Karpas-422 (cell line): ENCODE data around the gene GOLGA6L7. TPM values are rescaled to one million over a fixed set of nuclear protein-coding genes. Genes with fewer than 3 reads are reported as not detected.
A peak's percentile ranks its signal among the peaks of the same experiment; 100 is the strongest.
"Not testable (repeated sequence)": the region's sequence is repeated elsewhere in the genome, so short reads cannot be mapped to it uniquely, and the experiment has no call there.

Source experiments
- DNase-seq: peaks from one replicate; pipeline ENCODE4 v3.0.0-alpha.2; 2015
- H2AFZ ChIP-seq: fragments of 200-600 bp; sonication (generic); 2 replicates; pipeline ENCODE4 v1.6.1; 2014; ENCODE audit warnings: antibody characterized with exemption, low read length, mixed read lengths
- H3K27ac ChIP-seq: fragments of 200-600 bp; sonication (generic); 2 replicates; pipeline ENCODE4 v1.5.1; 2014; ENCODE audit warnings: mild to moderate bottlenecking, low read length, moderate library complexity
- H3K27me3 ChIP-seq: fragments of 200-600 bp; sonication (generic); 2 replicates; pipeline ENCODE4 v1.6.1; 2014; ENCODE audit warnings: low read length, mixed read lengths
- H3K36me3 ChIP-seq: fragments of 200-600 bp; sonication (generic); 2 replicates; pipeline ENCODE4 v1.6.1; 2014; ENCODE audit warnings: low read length, mixed read lengths; ENCODE audit not compliant: insufficient read depth
- H3K4me1 ChIP-seq: fragments of 200-600 bp; sonication (generic); 2 replicates; pipeline ENCODE4 v1.6.1; 2014; ENCODE audit warnings: mild to moderate bottlenecking, low read length, mixed read lengths
- H3K4me2 ChIP-seq: fragments of 200-600 bp; sonication (generic); 2 replicates; pipeline ENCODE4 v1.6.1; 2014; ENCODE audit warnings: low read length, low read depth, mild to moderate bottlenecking; ENCODE audit not compliant: poor library complexity, severe bottlenecking
- H3K4me3 ChIP-seq: fragments of 200-600 bp; sonication (generic); 2 replicates; pipeline ENCODE4 v1.5.1; 2014; ENCODE audit warnings: mild to moderate bottlenecking, antibody characterized with exemption, low read length, mixed read lengths
- H3K79me2 ChIP-seq: fragments of 200-600 bp; sonication (generic); 2 replicates; pipeline ENCODE4 v1.6.1; 2014; ENCODE audit warnings: mild to moderate bottlenecking, low read length, mixed read lengths
- H3K9ac ChIP-seq: fragments of 200-600 bp; sonication (generic); 2 replicates; pipeline ENCODE4 v1.6.0; 2014; ENCODE audit warnings: low read length
- H3K9me2 ChIP-seq: fragments of 200-600 bp; sonication (generic), shearing (Covaris generic); replicated peaks from 2 replicates; pipeline ENCODE4 v1.6.0; 2014; ENCODE audit warnings: mild to moderate bottlenecking, low read length, moderate library complexity; ENCODE audit not compliant: insufficient read depth
- H3K9me3 ChIP-seq: fragments of 300-700, 200-600 bp; sonication (generic); 2 replicates; pipeline ENCODE4 v1.6.1; 2014; ENCODE audit warnings: low read length, mixed read lengths
- H4K20me1 ChIP-seq: fragments of 200-600 bp; sonication (generic); 2 replicates; pipeline ENCODE4 v1.6.1; 2014; ENCODE audit warnings: mild to moderate bottlenecking, antibody characterized with exemption, low read length, low read depth; ENCODE audit not compliant: insufficient read depth
- total RNA-seq: library from RNA; depleted of rRNA; stranded (reverse); fragments of >200 nt; shearing (Covaris generic); gene quantifications from 2 replicates; pipeline ENCODE4 v1.2.3, GENCODE V29; 2014; ENCODE audit warnings: low replicate concordance; rRNA removed

GOLGA6L7 gene
- total RNA-seq, 1 experiment from 2014 or later = not detected

GRCh38 chr15:28798234-28798633 is 50.2 kb downstream of the GOLGA6L7 start:
- not testable (repeated sequence) for H3K4me3 ChIP-seq, H3K36me3 ChIP-seq, H3K27me3 ChIP-seq, H3K9me3 ChIP-seq, H3K79me2 ChIP-seq, H4K20me1 ChIP-seq, DNase-seq, H3K4me1 ChIP-seq, H3K27ac ChIP-seq, H3K4me2 ChIP-seq, H3K9ac ChIP-seq, H2AFZ ChIP-seq, H3K9me2 ChIP-seq

GRCh38 chr15:28794231-28794630 is 54.2 kb downstream of the GOLGA6L7 start:
- H3K4me1 ChIP-seq, H2AFZ ChIP-seq, H3K36me3 ChIP-seq, H3K4me3 ChIP-seq, H3K27me3 ChIP-seq, H3K9me3 ChIP-seq, H3K79me2 ChIP-seq, H3K9me2 ChIP-seq, H3K4me2 ChIP-seq, H4K20me1 ChIP-seq, H3K27ac ChIP-seq, H3K9ac ChIP-seq: not testable (repeated sequence)
- peak; percentile 44 for DNase-seq

Other genes with a start within 250 kb of the GOLGA6L7 start
- gene GOLGA8M, start 136.2 kb downstream of the GOLGA6L7 start, total RNA-seq = not detected in 2 replicates
- gene APBA2, start 37.3 kb upstream of the GOLGA6L7 start, total RNA-seq = not detected in 2 replicates